SK-N-MC (cell line): ENCODE data around the gene KDR.
A peak's percentile ranks its signal among the peaks of the same experiment; 100 is the strongest.

Source experiments
- DNase-seq: peaks from one replicate; pipeline ENCODE4 v3.0.0-alpha.2; 2011; ENCODE audit warnings: low read depth, low spot score
- H3K27ac ChIP-seq: fragments of 200-600 bp; sonication (generic); 2 replicates; pipeline ENCODE4 v1.5.1; 2016; ENCODE audit warnings: mixed run types
- H3K36me3 ChIP-seq: fragments of 200-600 bp; sonication (generic); 2 replicates; pipeline ENCODE4 v1.6.1; 2017; ENCODE audit warnings: antibody characterized with exemption, low read length, mixed read lengths; ENCODE audit not compliant: insufficient read depth
- H3K4me3 ChIP-seq: fragments of 200-600 bp; sonication (generic); 2 replicates; pipeline ENCODE4 v1.5.1; 2016
- H3K9ac ChIP-seq: fragments of 200-600 bp; sonication (generic); 2 replicates; pipeline ENCODE4 v1.8.0; 2017; ENCODE audit warnings: mixed run types, mixed read lengths; ENCODE audit not compliant: insufficient read length
- H3K9me3 ChIP-seq: fragments of 200-600 bp; sonication (generic); 2 replicates; pipeline ENCODE4 v1.6.1; 2017; ENCODE audit warnings: low read depth, mild to moderate bottlenecking, antibody characterized with exemption, low read length, moderate library complexity, mixed read lengths
- EZH2 ChIP-seq: fragments of 200-600 bp; sonication (generic); IDR thresholded peaks from one replicate; pipeline ENCODE4 v1.6.1; 2017; ENCODE audit warnings: antibody characterized with exemption
- FOXP2 ChIP-seq: optimal IDR thresholded peaks from 2 replicates; pipeline ENCODE3; 2011; ENCODE audit warnings: mild to moderate bottlenecking, moderate library complexity; ENCODE audit not compliant: insufficient read depth; ENCODE audit errors: extremely low read length, control extremely low read depth
- POLR2AphosphoS5 ChIP-seq: IDR thresholded peaks from 2 replicates; pipeline ENCODE4 v1.6.1; 2012; ENCODE audit warnings: mild to moderate bottlenecking, low read depth, low read length, borderline replicate concordance

Gene KDR

DNA sequence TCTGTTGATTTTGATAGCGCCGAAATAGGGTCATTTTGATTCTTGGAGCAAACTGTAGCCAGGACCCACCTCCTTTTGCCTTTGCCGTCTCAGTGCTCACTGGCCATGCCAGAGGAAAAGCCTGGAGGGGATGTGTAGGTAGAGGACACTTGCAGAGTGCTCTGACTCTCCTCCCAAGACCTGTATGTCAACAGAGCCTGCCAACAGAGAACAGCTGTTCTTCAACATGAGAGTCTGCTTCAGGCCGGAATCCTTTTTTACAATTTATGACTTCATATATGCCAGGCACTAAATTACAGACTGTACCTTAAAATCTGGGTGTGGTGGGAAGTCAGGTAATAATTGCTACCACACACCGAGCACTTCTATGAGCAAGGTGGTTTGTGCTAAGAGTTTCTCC, 94.2 kb downstream of the KDR start:
- DNase-seq: no peak
- H3K36me3 ChIP-seq: no peaks in the 10 kb centered on the region
- TF ChIP-seq FOXP2 (no peak), EZH2 (no peak), POLR2AphosphoS5 (no peak)
- no peaks in the 10 kb centered on the region for H3K9me3 ChIP-seq
- H3K9ac ChIP-seq: no peak overlapping the region
- no peak overlapping the region for H3K27ac ChIP-seq
- no peak overlapping the region for H3K4me3 ChIP-seq

DNA sequence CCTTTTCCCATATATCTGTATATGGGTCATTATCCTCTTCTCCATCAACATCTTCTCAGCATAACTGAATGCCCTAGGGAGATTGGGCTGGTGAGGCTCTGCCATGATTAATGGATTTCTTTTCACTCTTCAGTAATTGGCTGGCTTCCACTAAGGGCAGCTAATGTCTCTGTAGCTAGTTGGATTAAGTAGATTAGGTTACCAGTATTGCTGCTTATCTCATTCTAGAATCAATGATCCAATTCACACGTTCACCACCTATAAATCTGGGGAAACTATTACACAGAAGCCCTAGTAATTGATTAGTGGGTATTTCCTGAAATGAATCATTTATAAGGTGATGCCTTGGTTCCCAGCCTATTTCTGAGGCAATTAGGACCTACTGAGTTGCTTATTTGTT, 94.8 kb downstream of the KDR start:
- peak; percentile 12 for DNase-seq
- Histone ChIP-seq H3K27ac (no peak overlapping the region), H3K36me3 (no peaks in the 10 kb centered on the region), H3K4me3 (no peak overlapping the region), H3K9ac (no peak overlapping the region), H3K9me3 (no peaks in the 10 kb centered on the region)
- TF ChIP-seq EZH2 (no peak), POLR2AphosphoS5 (no peak), FOXP2 (no peak)

DNA sequence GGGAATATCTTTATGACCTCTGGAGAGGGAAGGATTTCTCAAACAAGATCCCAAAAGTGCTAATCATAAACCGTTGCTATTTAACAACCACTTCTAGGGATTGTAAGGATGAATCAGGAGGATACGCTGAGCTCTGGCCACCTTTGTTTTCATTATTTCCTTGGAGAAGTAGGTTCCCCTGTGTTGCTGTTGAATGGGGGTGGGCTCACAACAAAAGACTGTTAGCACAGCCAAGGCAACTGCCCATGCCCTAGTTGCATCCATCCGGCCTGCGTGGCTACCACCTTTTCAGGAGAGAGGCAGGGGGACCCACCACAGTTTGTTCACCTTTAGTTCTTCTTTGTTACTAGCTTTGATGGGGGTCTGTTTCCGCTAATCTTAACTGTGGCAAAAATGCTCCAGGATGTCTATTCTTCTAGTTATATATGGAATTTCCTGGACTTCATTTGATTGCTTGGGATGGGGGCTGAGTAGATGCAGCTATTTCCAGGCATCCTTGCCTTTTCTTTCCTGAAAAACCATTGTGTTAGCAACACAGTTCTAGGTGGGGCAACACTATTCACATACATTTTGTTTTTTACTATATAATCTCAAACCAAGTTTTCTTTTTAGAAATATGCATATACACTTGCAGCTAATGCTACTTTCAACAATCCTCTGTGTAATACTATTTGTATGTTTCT, 95.4 kb downstream of the KDR start:
- Histone ChIP-seq H3K27ac (no peak overlapping the region), H3K36me3 (no peaks in the 10 kb centered on the region), H3K9me3 (no peaks in the 10 kb centered on the region), H3K4me3 (no peak overlapping the region), H3K9ac (no peak overlapping the region)
- TF ChIP-seq EZH2 (no peak), POLR2AphosphoS5 (no peak), FOXP2 (no peak)
- no peak for DNase-seq

DNA sequence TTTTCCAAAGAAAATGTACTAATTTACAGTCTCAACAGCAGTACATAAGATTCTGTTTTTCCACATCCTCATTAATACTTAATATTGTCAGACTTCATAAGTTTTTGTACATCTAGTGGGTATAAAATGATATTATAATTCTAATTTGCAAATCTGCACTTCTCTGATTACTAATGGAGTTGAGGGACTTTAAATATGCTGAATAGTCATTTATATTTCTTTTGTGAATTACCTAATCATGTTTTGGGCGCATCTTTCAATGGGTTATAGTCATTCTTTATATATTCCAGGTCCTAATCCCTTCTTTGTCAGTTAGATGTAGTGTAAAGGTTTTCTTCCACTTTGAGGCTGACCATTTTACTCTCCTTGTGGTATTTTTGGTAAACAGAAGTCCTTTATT, 96.1 kb downstream of the KDR start:
- TF ChIP-seq POLR2AphosphoS5 (no peak), EZH2 (no peak), FOXP2 (no peak)

More for the DNA sequence above, 96.1 kb downstream of the KDR start:
- Histone ChIP-seq H3K27ac (no peak overlapping the region), H3K36me3 (no peaks in the 10 kb centered on the region), H3K9ac (no peak overlapping the region), H3K4me3 (no peak overlapping the region), H3K9me3 (no peaks in the 10 kb centered on the region)
- no peak for DNase-seq
